DMS153 treated with DMSO at 0.1 percent for 48 hours (cell line): Measurements from ENCODE around the gene TSPAN11.

Experiments
- DNase-seq: peaks from one replicate; lab custom pipeline; 2025; ENCODE audit not compliant: unreplicated experiment; lab: John Stamatoyannopoulos, UW

TSPAN11 gene

DNA sequence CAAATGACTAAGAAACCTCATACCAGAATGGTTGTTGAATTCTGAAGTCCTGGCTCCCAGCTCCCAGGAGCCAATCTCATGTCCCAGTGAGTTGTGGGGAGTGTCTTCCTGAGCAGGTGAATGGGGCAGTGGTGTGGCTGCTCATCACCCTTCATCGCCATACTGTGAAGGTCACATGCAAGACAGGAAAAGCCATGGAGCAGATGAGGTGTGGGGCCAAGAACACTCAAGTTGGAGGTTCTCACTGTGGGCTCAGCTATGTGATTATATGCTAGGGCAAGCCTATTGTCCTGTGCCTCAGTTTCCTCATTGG is 16.6 kb upstream of the TSPAN11 start:
- DNase-seq = no peak

DNA sequence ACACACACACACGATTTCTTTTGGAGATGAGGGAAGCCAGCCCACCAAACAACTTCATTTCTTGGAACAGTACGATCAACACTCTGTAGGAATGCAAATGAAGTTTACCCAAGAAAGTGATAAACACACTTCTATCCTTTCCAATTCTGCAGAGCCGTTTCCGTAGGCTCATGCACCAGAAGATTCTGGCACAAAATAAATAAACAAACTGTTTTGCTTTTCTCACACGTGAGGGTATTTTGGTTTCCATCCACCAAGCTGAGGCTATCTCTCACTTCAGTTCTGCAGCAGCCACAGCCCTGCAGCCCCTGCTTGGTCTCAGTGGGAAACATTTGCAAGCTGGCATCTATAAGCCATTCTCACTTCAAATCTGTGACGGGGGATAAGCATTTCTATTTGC is 15.3 kb upstream of the TSPAN11 start:
- no peak for DNase-seq

DNA sequence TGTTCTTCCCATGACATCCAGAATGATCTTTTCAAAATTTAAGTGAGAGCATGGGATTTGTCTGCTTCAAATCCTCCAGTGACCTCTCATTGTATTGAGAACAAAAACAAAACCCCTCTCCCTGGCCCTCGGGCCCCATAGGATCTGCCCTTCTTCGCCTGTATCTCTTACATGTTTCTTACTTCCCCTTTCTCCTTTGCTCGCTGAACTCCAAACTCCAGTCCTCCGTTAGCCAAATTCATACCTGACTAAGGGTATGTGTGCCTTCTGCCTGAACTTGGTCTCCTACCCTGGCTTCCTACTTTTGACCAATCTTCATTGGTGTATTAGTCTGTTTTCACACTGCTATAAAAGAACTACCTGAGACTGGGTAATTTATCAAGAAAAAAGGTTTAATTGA is 13.2 kb upstream of the TSPAN11 start:
- no peak for DNase-seq

DNA sequence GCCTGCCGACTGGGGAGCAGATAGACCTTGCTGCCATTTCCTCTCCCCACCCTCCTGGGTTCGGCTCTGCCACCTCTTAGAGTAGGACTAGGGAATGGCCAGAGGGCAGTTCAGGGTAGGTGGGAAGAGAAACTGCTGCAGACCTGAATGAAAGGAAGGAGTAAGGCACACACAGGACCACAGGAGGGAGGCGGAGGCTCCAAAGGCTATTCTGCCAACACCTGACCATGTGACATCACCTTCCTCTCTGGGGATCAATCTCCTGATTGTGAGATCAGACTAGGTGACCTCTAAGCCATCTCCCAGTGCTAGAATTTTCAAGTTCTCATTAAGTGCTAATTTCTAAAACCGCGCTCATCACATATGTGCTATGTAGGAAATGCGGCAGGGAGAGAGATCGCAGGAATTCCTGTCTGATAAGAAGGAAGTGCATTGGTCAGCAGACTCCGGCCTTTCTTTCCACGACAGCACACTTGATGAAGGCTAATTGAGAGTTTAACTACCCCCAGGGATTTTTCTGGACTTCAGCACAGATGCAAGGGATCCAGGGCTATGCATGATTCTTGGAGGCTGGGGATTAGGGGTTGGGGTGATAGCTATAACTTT is 11.5 kb upstream of the TSPAN11 start:
- no peak for DNase-seq

DNA sequence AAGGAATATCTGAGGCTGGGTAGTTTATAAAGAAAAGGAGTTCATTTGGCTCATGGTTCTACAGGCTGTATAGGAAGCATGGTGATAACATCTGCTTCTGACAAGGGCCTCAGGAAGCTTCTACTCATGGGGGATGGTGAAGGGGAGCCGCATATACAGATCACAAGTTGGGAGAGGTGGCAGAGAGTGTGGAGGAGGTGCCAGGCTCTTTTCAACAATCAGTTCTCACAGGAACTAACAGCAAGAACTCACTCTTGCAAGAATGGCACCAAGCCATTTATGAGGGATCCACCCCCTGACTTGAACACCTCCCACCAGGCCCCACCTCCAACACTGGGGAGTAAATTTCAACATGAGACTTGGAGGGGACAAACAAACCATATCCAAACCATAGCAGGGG is 3.5 kb upstream of the TSPAN11 start:
- DNase-seq = no peak

DNA sequence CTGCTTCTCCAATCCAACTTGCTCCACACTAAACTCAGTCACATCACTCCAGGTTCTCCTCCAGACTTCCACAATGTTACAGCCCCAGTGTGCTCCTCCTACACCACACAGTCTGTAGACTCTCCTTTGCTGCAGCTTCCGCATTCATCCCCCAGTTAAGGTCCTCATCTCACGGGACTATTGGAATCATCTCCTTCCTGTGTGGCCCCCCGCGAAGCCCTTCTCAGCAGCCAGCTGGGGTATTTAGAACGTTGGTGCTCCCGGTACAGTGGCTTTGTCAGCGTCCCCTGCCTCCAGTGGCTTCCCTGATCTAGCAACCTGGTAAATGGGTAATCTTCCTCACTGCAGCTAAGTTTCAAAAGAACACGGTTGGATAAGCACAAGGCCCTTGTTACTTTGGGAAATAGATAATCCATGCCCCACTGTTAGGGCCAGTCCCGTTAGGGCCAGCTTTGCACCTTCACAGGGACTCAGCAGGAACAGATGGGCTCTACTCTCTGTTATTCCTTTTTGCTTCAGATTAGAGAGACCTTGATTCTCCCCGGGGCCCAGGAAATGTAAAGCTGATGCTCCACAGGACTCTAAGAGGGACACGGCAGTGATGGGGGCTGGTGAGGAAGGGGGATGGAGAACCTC is 823 bp upstream of the TSPAN11 start:
- DNase-seq = no peak

DNA sequence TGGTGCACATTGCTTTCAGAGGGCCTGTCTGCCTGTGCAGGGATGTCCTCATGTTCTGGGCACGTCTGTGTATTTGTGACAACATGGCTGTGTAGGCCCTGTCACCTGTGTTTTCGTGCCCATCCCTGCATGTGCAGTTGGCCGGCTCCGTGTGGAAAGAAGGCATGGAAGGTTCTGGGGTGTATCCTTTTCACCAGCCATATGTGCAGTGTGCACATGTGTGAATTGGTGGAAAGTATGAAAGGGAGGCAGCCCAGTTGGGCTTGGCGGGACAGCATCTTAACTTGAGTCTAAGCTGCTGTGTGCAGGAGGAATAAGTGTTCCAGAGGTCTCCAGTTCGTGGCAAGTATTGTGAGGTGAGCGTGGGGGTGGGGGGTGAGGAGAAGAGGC is 669 bp downstream of the TSPAN11 start:
- DNase-seq = no peak

DNA sequence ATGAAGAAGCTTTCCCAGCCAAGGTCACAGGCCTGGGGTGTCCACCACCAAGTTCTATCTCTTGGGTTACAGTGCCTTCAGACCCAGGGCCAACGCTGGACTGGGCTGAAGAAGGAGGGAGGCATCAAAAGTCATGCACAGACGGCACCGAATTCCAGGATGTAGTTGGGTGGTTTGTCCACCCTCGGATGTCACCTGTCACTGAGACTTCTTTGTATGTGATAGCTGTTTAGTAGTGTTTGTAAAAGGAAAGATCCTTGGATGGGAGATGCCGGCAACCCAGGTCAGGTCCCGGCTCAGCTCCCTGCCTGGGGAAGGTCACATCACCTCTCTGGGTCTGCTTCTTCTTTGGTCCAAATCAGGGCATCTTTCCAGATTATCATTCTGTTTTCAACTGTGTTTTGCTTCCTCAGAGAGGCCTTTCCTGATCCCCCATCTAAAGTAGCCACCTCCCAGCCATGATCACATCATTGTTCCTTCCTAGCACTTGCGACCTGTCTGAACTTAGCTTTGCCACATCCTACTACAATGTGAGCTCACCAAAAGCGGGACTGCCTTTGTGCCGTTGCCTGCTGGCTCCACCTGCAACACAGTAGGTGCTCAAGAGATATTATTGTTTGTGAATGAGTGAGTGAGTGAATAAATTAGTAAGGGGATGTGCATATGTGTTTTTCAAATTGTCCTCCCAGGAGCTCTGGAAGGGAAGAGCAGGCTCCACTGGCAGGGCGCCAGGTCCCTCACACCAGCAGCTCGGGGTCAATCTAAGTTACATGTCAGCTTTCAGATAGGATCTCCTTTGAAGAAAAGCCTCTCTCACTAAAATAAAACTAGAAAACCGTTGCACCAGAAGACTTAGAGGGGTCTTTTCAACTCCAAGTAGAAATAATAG is 2.1 kb downstream of the TSPAN11 start:
- DNase-seq = peak; percentile 22

DNA sequence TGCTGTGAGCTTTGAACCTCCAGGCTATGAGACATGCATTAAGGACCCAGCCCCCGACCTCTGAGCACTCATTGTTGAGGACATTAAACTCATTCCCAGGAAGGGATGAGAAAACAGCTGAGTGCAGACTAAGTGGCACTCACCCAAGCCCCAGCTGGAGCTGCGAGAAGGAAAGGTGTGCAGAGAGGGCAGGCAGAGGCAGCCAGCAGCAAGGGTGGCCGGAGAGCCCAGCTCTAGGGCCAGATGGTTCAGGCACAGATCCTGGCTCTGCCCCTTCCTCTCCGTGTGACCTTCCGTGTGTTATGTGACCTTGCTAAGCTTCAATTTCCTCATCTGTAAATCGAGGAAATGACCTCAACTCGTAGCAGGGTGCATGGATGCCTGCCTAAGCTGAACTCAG is 3.7 kb downstream of the TSPAN11 start:
- DNase-seq = no peak

DNA sequence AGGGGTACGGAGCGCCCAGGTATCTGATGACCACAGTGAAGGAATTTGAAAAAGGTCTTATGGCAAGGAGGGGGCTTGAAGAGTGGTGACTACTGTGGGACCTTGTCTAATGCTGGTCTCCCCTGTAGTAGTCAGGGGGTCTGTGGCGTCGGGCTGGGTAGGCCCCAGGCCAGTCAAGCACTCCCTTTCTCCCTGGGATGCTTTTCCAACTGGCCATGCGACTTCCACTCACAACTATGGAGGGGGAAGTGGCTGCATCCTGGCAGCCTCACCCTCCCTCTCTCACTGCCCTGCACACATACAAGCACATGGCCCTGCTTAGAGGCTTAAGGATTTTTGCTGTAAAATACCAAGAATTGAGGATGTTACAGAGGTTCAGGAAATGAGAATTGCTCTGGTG is 4.1 kb downstream of the TSPAN11 start:
- DNase-seq = no peak

DNA sequence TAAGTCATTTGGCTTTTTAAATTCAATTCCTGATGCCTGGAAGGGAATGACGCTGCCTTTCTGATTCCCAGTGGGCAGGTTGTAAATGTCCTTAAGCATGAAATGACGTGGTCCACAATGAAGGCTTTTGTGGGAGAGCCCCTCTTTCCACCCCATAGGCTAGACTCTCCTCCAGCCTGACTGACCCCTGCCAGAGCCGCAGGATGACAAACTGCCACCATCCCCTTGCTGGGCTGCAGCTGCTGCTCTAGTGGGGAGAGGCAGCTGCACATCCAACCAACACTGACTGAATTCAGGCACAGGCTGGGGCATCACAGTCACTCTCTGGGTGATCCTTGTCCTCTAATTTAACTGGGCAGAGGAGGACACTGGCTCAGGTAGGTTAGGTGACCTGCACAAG is 6.3 kb downstream of the TSPAN11 start:
- DNase-seq = no peak

DNA sequence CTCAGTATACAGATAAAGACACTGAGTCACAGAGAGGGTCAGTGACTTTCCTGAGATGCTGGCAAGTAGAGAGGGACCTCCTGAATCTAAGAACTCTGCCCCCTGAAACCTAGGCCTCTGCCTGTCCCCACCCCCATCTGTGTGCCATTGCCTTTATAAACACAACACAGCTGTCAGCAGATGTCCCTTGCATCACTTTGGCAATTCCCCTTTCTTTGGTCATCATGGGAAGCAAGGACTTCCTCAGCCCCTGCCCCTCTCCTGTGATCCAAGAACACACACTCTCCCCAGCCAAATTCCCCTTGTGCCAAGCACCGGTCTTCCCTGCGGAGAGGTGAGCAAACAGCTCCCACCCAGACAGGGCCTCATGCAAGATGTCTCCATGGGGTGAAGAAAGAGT is 8.3 kb downstream of the TSPAN11 start:
- no peak for DNase-seq

DNA sequence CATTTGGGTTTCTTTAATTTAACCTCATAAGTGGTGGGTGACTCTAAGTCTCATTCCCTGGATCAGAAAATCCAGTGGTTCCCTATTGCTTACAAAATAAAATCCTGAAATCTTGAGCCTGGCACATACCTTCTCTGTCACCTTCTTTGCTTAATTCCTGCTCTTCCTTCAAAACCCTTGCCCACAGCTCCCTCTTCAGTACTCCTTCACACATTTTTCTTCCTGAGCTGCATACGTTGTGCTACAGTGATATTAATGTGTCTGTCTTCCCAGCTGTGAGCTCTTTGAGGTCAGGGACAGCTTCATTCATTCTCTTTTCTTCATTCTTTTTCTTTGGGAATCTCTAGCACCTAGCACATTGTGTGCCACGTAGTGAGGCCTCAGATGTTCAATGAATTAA is 9.5 kb downstream of the TSPAN11 start:
- no peak for DNase-seq

DNA sequence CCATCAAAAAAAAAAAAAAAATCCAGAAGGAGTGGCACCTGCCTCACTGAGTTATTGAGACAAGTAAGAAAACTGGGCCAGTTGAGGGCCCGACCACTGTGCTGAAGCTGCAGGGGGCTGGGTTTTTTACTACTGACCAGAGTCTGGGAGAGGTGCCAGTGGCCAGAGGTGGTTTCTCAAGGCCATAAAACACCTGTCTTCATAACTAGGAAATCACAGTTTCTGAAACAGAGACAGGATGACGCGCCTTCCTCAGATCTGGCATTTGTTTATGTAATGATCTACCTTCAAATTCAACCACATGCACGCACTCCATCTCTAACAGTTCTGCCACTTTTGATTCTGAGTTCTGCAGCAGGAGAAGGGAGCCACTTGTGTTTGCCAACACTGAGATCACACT is 12.7 kb downstream of the TSPAN11 start:
- no peak for DNase-seq

DNA sequence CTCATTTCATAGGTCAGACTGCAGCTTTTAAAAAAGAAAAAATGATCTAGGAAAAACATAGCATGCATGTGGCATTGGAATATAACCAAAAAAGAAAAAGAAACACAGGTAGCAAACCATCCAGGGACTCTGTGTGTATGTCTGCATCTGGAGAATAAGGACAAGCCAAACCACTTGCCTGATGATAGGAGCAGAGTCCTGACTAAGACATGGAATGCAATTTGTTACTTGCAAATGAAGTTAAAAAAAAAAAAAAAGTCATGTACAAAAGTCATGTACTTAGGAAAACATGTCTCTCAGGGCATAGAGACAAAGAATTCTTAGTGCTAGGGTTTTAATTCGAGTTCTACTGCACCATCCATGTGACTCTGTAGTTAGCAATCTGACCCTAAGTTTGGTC is 15.9 kb downstream of the TSPAN11 start:
- DNase-seq = no peak

DNA sequence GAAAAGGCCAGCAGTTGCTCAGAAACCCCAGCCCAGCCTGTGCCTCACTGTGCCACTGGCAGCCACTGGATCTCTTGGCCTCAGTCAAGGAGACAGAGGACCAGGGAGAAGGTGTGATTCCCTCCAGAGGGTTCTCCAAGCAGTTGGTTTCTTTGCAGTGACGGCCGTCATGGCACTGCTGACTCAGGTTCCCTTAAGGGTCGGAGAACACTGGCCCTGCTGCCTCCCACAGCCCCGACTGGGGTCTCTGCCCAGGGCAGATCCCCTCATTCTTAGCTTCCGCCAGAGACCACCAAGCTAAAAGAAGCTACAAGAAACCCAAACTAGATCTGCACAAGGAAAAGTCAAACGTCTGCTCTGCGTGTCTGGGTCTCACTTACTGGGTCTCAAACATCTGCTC is 16.4 kb downstream of the TSPAN11 start:
- no peak for DNase-seq

DNA sequence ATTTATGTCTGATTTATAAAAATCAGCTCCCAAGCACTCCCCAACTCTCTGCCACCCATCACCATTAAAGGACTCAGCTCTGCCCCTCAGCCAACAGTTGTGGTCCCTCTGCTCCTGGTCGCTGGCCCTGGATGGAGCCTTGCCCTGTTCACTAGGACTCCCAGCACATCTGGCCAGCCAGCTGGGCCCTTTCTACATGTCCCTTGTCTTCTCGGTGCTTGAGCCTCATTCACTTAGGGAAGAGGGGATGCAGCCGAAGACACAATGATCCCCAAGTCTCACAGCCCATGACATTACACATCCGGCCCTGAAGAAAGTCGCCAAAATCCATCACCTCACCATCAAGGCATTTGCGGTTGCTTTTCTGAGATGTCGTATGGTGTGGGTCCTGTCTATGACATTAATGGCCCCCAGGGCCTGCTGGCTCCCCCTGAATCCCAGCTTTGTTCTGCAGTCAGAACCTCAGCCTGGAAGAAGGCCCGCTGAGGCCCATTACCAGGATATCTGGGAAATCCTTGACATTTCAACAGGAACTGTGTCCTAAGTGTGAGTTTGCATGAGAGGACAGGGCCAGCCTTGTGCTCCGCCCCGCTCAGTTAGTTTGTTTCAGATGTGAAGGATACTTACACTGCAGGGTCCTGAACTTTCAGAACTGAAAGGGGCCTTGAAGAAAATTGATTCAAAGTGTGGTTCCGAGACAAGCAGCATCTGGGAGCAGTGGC is 19.1 kb downstream of the TSPAN11 start:
- DNase-seq = no peak

DNA sequence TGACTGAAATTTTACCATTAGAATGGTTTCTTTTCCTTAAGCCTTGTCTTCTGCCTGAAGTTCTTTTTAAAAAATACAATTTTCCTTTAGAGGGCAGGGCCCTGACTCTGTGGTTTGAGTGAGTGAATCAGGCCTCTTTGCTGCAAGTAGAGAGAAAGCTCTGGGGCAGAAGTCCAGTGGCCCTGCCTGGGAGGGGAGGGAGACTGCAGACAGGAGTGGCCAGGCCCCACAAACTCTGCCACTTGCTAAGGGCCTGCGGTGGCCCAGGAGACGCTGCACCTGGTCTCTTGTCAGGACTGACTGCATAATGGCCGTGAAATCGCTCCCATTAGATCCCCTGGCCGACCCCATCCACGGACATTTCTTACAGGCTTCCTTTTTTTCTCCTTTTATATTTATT is 25.5 kb downstream of the TSPAN11 start:
- DNase-seq = no peak

DNA sequence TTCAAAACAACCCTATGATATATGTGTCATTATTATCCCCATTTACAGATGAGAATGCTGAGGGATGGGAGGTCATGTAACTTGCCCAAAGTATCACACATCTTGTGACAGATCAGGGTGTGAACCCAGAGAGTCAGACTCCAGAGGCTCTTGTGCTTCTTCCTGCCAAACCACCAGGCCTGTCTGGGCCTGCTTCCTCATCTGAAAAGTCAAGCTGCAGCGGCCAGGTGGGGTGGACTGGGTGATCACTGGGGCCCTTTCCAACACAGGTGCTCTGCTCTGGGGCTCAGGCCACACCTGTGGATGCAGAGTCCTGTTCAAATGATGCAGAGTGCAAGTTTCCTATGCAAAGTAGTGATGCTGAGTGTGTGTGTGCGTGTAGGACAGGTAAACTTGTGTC is 26.7 kb downstream of the TSPAN11 start:
- no peak for DNase-seq

DNA sequence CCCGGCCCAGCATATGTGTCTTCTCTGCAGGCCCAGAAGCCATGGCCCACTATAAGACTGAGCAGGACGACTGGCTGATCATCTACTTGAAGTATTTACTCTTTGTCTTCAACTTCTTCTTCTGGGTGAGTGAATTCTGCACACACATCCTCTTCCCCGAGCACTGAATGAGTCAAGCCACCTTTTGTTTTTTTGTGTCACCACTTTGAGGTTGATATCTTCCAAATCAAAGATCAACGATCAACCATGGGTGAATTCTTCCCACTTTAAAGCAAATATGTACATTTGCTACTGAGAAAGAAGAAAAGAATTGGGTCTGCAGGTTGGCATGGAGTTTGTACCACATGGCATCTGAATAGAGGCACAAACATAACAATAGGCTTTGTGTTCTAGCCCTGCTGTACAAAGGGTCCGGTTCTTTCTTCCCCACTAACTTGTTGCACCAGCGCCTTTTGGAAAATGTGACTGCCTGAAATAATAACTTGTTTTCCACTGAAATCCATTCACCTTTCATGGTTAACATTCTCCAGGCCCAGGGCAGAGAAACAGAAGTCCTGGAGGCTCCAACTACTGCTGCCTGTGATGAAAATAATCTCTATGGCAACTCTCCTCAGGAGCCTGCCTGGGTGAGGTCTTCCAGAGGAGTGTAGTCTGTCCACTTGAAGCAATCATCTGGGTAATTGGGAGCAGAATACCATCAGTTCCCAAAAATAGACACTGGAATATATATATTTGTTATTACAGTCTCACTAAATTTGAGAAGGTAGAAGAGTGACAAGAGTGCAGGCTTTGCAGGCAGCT is 27.6 kb downstream of the TSPAN11 start:
- DNase-seq = no peak

DNA sequence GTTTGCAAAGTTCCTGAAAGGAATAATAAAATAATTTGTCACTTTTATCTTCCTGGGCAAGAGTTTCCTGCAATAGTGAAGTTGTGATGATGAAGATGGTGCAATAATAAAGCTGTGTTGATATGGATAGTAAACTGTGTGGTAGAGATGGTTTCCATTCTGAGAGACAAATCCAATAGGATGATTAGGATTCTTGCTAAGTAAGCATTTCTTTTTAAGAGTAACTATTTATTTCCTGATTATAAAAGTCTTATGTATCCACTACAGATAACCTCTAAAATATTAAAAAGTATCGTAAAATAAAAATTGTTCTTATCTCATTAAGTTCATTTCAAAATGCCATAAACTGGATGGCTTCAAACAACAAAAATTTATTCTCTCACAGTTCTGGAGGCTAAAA is 28.7 kb downstream of the TSPAN11 start:
- no peak for DNase-seq
